Ishikawa (cell line): ENCODE data around the gene MORN4.

ENCODE experiments used
- CEBPB ChIP-seq: IDR thresholded peaks from 2 replicates; pipeline ENCODE4 v1.6.1; 2012
- CREB1 ChIP-seq: IDR thresholded peaks from 2 replicates; pipeline ENCODE4 v1.6.1; 2012; ENCODE audit warnings: low read depth
- EGR1 ChIP-seq: IDR thresholded peaks from 2 replicates; pipeline ENCODE4 v1.6.1; 2012
- EP300 ChIP-seq: IDR thresholded peaks from 2 replicates; pipeline ENCODE4 v1.6.1; 2012; ENCODE audit warnings: borderline replicate concordance
- FOXM1 ChIP-seq: IDR thresholded peaks from 2 replicates; pipeline ENCODE4 v1.6.1; 2012; ENCODE audit warnings: low read depth, borderline replicate concordance
- MAX ChIP-seq: IDR thresholded peaks from 2 replicates; pipeline ENCODE4 v1.6.1; 2012
- NFIC ChIP-seq: IDR thresholded peaks from 2 replicates; pipeline ENCODE4 v1.6.1; 2012
- RAD21 ChIP-seq: IDR thresholded peaks from 2 replicates; pipeline ENCODE4 v1.6.1; 2012; ENCODE audit warnings: low read depth
- TAF1 ChIP-seq: IDR thresholded peaks from 2 replicates; pipeline ENCODE4 v1.6.1; 2012; ENCODE audit warnings: low read depth, mild to moderate bottlenecking
- TCF12 ChIP-seq: IDR thresholded peaks from 2 replicates; pipeline ENCODE4 v1.6.1; 2012; ENCODE audit warnings: low read depth
- TEAD4 ChIP-seq: IDR thresholded peaks from 2 replicates; pipeline ENCODE4 v1.6.1; 2012
- USF1 ChIP-seq: IDR thresholded peaks from 2 replicates; pipeline ENCODE4 v1.6.1; 2012
- YY1 ChIP-seq: IDR thresholded peaks from 2 replicates; pipeline ENCODE4 v1.6.1; 2012; ENCODE audit warnings: low read depth
- ZBTB7A ChIP-seq: IDR thresholded peaks from 2 replicates; pipeline ENCODE4 v1.6.1; 2012; ENCODE audit warnings: low read depth
- TF ChIP-seq, protein P1 (sequence below): IDR thresholded peaks from 2 replicates; pipeline ENCODE4 v1.6.1; 2012; ENCODE audit warnings: low read depth, mild to moderate bottlenecking

MORN4 gene

DNA sequence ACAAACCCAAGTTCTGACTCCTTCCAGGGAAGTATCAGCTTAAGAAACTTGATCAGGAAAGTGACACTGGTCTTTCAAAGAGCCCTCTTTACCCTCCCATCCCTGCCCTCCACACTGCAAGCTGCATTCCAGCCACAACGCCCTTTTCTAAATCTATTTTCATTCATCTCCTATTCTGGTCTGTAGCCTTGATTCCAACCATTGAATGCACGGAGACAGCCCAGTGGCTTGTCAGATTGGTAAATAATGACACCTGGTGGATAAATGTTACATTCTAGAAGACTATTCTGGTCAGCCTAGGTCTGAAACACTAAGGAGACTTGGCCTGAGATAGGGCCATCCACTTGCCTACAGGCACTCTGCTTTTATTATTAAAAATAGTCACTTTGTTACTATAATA is 20.9 kb downstream of the MORN4 start:
- peak; percentile 87 for TF ChIP-seq RAD21
- no peak for TF ChIP-seq TAF1
- TF ChIP-seq EP300 = no peak
- no peak for TF ChIP-seq YY1
- TF ChIP-seq CEBPB = no peak
- no peak for TF ChIP-seq ZBTB7A

DNA sequence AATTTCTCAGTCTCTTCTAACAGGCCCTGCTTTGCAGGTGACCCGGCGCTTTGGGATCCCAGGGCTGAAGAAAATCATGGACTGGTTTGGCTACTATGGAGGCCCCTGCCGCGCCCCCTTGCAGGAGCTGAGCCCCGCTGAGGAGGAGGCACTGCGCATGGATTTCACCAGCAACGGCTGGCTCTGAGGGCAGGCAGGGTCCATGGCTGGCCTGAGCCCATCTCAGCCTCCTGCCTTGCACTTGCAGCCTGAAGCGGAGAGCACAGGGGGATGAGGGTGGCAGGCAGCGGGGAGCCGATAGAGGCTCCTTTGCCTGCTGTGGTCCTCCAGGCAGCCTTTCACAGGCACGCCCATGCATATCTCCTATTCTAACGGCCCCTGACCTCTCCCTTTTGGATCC is 21.8 kb downstream of the MORN4 start:
- TF ChIP-seq USF1 (no peak), FOXM1 (no peak), CREB1 (no peak), EGR1 (no peak), TCF12 (no peak), RAD21 (no peak), NFIC (no peak), EP300 (no peak), CEBPB (no peak), TAF1 (no peak), ZBTB7A (no peak), MAX (no peak), YY1 (no peak), TEAD4 (no peak)
- TF ChIP-seq, protein P1, sequence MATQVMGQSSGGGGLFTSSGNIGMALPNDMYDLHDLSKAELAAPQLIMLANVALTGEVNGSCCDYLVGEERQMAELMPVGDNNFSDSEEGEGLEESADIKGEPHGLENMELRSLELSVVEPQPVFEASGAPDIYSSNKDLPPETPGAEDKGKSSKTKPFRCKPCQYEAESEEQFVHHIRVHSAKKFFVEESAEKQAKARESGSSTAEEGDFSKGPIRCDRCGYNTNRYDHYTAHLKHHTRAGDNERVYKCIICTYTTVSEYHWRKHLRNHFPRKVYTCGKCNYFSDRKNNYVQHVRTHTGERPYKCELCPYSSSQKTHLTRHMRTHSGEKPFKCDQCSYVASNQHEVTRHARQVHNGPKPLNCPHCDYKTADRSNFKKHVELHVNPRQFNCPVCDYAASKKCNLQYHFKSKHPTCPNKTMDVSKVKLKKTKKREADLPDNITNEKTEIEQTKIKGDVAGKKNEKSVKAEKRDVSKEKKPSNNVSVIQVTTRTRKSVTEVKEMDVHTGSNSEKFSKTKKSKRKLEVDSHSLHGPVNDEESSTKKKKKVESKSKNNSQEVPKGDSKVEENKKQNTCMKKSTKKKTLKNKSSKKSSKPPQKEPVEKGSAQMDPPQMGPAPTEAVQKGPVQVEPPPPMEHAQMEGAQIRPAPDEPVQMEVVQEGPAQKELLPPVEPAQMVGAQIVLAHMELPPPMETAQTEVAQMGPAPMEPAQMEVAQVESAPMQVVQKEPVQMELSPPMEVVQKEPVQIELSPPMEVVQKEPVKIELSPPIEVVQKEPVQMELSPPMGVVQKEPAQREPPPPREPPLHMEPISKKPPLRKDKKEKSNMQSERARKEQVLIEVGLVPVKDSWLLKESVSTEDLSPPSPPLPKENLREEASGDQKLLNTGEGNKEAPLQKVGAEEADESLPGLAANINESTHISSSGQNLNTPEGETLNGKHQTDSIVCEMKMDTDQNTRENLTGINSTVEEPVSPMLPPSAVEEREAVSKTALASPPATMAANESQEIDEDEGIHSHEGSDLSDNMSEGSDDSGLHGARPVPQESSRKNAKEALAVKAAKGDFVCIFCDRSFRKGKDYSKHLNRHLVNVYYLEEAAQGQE = no peak

DNA sequence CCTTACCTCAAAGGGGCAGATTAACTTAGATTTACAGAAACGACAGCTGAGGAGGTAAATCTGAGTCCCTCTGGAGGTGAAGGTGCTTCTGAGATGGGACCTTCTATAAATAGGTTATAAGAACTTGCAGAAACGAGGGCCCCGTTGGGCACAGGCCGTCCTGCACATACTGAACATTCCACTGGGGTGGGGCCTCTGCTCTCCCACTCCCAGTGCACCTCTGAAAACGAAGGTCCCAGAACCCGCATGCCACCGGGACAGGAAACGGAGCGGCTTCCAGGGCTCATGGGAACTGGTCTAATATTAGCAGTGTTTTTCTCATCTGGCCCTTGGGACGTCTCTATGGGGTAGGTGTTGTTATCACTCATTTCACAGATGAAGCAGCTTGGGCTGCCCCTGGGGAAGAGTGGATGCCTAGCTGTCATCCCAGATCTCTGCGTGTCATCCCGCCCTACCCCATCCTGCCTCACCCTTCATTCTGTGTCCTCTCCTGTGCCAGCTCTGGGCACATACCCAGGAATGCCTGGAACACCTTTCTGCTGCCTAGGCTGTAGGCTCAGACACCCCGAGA is 24.2 kb downstream of the MORN4 start:
- no peak for TF ChIP-seq EP300
- no peak for TF ChIP-seq USF1
- no peak for TF ChIP-seq TAF1
- TF ChIP-seq EGR1 = no peak
- no peak for TF ChIP-seq CEBPB
- no peak for TF ChIP-seq YY1
- TF ChIP-seq RAD21 = no peak
- TF ChIP-seq ZBTB7A = no peak

GRCh38 chr10:97607095-97607636 is 26.1 kb downstream of the MORN4 start:
- TF ChIP-seq, protein P1 = no peak
- TF ChIP-seq YY1 = no peak
- no peak for TF ChIP-seq TEAD4
- no peak for TF ChIP-seq TAF1
- no peak for TF ChIP-seq CEBPB
- TF ChIP-seq MAX = no peak

DNA sequence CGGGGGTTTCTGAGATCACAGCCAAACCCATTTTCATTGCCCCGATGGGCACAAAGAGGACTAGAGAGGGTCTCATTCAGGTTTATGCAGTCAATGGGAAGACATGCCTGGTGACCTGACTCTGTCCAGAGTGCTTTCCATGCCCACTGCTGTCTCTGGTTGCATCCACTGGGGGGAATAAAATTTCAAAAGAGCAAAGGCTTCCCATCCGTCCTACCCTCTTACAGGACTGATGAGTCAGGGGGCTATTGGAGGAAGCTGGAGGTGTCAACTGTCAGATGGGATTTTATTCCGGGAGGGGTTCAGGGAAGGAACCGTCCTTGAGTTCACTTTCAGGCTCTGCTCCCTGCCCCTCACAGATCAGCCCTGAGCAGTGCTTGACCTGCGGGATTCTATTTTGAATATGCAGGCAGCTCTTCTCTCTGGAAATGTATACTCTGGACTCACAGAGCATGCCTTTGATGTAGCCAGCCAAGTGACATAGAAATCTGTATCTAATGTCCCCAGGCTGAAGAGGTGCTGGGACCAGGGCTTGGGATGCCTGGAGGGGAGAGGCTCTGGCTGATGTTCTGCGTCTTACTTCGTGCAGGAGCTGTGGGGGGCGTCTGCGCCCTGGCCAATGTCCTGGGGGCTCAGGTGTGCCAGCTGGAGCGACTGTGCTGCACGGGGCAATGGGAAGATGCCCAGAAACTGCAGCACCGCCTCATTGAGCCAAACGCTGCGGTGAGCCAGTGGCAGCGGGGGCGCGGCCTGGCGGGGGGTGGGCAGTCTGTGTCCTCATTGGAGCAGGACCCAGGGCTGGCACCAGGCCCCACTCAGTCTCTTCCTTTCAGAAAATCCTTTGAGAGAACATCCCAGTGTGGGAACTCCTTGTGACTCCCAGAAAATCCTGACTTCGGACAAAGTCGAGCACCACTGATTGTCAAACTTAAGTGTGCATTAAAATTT is 31.8 kb downstream of the MORN4 start:
- TF ChIP-seq CREB1 (no peak), FOXM1 (no peak), EGR1 (no peak), ZBTB7A (no peak), EP300 (no peak), TCF12 (no peak), NFIC (no peak), TEAD4 (no peak), YY1 (no peak), MAX (no peak), TAF1 (no peak), USF1 (no peak), RAD21 (no peak)
- TF ChIP-seq, protein P1 = no peak
